NCI-H1417 (cell line): ENCODE results near the gene ASIC2.

Experiments used
- DNase-seq, 3 experiments: peaks; one replicate each; lab custom pipeline; 2025; lab: John Stamatoyannopoulos, UW

Gene ASIC2

DNA sequence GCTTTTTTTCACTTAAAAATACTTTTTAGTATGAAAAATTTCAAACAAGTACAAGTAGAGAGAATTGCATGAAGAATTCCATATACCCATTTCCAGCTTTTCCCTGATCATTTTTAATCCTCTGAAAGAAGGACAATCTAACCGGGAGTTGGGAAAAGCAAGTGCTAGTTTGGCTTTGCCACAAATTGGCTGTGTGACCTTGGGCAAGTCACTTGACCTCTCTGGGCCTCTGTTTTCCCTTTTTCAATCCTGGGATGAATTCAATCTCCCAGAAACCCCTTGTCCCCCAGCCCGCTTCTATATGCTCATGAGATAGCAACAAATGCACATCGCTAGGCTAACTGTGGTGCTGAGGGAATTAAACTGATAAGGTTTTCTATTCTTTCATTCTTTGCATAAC, 49.4 kb downstream of the ASIC2 start:
- no peak for DNase-seq

GRCh38 chr17:33242375-33243124, 50.5 kb downstream of the ASIC2 start:
- peak in 1 of 3 experiments; percentile 74 for DNase-seq

GRCh38 chr17:33241390-33241789, 51.7 kb downstream of the ASIC2 start:
- DNase-seq: no peak

- peak in 2 of 3 experiments; percentile 46 to 73 for DNase-seq
These were observed 52.7 kb downstream of the ASIC2 start for GRCh38 chr17:33240362-33240761.

DNA sequence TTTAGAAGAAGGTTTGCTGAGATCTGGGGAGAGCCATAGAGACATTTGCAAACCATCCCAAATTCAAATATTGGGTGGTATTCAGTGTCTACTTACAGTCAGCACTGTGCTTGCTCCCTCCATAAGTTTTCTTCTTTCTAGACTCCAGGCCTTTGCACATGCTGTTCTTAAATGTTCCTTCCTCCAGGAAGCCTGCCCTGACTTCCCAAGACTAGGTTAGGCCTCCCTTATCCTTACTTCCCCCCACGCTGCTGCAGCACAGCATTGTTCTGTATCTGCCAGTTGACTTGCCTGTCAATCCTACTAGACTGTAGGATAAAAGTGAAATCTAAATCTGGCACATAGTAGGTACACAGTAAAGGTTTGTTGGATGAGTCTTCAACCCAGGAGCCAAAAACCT, 53.4 kb downstream of the ASIC2 start:
- no peak for DNase-seq

DNA sequence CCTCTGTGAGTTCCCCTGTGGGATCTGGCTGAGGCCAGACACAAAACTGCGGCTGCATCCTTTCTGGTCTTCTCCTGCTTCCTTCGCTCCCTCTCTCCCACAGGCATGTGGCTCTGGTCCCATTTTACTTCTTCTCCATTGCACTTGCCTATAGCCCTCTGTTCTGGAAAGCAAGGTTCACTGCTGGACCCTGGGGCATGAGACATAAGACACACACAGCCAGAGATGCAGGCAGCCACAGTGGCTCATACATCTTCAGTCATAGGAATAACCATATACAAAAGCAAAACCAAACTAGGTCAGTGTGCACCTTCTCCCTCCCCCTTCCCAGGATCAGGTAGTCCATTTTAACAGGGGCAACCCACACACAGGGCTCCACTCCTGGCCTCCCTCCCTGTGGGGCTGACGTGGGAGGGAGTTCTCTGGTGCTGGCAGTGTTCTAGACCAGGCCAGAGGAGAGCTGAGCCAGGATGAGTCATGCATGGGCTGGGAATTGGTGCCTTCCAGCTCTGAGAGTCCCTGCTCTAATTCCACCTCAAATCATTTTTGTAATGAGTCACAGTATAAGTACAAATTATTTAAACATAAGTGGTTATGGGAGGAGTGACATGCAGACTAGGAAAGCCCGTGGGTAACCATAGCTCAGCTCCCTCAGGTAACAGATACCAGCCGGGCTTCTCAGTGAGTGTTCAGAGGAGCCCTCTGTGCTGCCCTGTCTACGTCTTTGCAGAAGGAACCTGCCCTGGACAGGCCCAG, 58.0 kb downstream of the ASIC2 start:
- no peak for DNase-seq

- DNase-seq: no peak
These were observed 58.9 kb downstream of the ASIC2 start for GRCh38 chr17:33234233-33234632.

DNA sequence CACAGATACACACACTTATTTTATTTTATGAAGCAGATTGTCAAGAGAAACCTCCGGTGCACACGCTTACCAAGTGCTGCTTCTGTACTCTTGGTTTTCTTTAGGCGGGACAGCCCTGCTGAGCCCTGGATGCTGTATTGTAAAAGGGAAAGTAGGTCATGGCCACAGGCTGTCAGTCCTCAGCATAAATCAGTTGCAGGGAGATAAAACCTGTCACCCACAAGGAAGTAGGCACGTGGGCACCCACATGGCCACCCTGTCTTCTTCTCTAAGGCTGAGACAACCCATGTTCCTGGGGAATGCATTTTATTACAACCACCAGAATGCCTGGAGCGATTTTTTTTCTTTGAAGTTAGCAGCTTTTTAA, 59.3 kb downstream of the ASIC2 start:
- DNase-seq: peak in 1 of 3 experiments; percentile 44

DNA sequence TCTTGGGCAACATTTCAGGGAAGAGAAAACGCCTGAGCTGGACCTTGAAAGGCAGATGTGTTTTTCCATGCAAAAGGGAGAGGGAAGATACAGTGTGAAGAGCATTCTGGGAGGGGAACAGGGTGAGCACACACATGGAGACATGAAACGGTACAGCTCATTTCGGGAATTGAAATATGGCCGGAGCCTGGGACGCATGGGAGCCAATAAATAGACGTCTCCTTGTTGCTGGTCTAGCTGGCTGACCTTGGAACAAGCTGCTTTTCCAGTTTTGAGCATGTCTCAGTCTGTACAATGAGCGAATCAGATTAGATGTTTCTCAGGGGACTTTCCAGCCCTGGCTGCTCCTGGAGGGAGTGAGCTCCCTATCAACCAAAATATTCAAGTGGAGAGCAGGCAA, 63.6 kb downstream of the ASIC2 start:
- no peak for DNase-seq

DNA sequence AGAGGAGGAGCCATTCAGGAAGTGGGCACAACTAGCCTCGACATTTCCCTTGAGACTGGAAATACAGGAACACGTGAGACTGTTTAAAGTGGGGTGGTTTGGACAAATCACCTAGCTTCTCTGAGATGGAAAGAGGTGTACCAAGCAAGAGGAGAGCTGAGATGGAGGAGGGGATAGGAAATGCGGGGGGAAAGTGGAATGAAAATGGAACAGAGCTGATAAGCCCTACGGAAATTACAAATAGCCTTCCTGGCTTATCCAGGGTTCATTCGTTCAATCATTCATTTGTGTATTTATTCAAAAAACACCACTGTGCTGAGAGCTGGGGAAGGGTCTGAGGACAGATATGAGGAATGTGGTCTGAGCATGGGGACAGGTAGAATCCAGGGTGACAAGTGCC, 64.1 kb downstream of the ASIC2 start:
- no peak for DNase-seq

GRCh38 chr17:33228548-33228947, 64.5 kb downstream of the ASIC2 start:
- no peak for DNase-seq

DNA sequence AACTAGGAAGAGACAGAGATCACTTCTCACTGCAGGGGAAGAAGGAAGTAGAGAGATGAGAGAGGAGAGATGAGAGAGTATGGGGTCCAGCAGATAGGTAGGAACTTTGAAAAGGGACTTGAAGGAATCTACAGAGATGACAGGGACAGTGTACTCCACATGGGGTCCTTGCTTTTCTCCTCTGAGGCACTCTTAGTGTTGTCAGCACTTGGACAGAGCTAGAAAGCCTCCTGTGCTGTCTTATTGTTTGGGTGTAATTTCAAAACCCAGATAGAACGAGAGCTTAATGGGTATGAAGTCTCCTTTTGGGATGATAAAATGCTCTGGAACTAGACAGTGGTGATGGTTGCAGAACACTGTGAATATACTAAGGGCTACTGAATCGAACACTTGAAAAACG, 65.2 kb downstream of the ASIC2 start:
- no peak for DNase-seq

DNA sequence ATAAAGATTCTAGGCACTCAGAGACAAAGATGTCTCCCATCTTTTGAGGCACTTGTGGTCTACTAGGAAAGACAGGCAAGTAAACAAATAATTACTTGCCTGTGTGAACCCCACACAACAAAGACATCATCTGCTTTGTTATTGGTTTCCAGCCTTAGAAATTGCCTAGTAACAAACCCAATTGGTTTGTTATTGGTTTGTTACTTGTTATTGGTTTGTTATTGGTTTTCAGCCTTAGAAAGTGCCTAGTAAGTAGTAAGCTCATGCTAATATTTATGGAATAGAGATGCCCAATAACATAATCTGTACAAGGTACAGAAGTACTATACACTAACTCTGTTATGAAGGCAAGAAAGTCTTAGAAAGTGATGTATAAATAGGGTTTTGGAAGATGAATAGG, 67.1 kb downstream of the ASIC2 start:
- DNase-seq: no peak

DNA sequence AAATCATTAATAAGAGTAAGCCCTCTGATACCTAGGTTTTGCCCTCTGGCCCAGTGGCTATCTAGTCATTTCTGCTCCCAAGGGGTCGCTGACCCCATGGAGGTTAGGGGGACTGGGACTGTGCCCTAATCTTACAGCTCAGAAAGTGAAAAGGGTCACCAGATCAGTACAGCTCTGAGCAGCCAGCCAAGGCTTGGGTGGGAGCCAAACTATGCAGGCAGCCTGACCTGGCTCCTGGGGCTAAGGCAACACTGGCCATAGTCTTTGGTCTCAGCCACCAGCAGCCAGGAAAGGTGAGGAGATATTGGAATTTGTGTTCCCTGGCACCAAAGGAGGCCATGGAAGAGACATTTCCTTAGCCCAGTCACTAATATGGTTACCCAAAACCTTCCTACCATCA, 67.6 kb downstream of the ASIC2 start:
- no peak for DNase-seq

DNA sequence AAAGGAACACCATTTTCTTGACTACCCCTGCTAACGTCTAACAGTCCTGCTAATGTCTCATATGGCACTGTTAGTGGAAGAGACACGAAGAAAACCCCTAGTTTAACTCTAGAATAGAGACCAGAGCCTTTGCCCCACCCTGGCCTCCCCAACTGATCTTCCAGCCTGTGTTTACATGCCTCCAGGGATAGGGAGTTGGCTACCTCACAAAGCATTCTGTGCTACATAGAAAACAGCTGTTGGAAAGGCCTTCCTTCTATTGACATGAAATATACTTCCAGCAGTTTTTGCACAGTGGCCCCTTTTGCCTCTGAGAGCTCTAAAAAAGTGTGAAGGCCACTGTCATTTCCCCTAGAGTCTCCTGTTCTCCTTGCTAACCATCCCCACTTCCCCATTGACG, 73.1 kb downstream of the ASIC2 start:
- DNase-seq: no peak

- no peak for DNase-seq
These were observed 74.1 kb downstream of the ASIC2 start for GRCh38 chr17:33218698-33219601.

DNA sequence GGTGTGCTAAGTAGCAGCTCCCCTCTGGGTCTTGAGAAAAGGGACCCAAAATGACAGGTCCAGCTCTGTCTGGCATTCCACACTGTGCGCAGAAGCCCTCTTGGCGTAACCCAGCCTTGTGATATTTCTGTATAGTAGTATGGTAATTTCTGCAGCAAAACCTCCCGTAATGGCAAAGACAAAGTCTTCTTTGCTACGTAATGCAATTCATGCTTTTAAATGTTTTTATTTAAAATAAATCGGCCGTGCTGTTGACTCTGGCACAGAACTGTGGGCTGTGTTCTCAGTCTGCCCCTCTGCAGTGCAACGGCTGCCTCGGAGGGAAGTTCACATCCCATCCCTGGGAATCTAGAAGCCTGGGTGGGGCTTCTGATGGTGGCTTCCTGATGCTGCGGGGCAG, 75.2 kb downstream of the ASIC2 start:
- no peak for DNase-seq

- DNase-seq: no peak
These were observed 78.1 kb downstream of the ASIC2 start for GRCh38 chr17:33214996-33215395.

- DNase-seq: no peak
These were observed 82.8 kb downstream of the ASIC2 start for GRCh38 chr17:33210285-33210684.

DNA sequence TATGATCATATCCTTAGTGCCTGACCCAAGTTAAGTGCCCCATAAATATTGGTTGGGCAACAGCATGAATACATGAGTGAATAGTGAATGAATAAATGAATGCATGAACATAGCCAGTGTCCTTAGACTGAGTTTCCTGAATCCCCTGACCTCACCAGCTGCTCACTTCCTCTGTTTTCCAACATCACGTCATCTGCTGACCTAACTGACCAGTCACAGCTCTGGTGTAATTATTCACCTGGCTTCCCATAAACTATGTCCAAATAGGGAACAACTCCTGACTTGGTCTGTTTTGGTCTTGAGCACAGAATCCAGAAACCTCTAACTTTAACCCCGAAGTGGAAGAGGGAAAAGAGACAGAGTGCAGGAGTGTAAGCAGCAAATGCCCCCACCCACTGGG, 83.4 kb downstream of the ASIC2 start:
- DNase-seq: no peak

DNA sequence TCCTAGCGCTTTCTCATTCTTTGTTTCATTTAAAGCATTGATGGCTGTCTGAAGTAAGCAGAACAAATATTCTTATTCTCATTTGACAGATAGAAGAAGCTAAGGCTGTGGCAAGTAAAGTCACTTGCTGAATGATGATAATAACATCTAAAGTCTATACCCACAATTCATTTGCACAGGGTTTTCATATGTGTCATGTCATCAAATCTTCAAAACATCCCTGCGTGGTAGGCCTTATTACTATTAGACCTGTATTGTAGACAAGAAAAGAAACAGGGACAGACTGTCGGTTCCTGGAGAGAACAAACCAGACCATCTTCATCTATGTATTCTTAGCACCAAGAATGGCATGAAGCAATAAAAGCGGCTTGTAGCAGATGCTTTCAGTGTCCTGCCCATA, 85.9 kb downstream of the ASIC2 start:
- DNase-seq: no peak

DNA sequence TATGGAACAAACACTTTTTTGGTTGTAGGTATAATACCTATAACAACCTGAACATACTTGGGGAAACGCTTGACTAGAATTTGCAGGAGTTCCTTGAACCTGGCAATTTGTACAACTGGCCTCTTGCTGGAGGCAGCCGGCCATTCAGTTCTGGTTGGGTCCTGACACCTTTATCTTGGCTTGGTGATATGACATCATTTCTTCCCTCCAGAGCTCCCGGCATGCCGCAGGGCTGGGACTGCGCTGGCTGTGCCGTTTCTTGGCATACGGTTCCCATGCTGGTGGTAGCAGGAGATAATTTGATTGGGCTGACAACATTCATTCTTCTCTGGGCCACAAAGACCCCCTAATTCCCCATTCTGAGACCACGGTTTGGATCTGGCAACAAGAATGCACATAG, 87.5 kb downstream of the ASIC2 start:
- no peak for DNase-seq

DNA sequence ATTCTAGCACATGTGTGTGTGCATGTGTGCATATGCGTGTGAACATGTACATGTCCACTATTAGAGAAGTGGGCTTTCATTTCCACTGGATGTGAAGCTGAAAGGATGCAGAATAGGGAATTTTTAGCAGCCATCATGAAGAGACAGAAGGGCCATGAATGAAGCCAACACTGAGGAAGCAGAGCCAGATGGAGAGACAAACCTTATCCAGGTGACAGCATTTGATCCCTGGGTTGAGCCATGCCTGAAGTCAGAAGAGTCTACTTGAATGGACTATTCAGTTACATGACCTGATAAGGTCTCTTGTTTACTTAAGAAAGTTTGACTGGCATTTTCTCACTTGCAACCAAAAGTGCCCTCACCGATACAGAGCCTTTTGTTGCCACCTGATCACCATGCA, 88.4 kb downstream of the ASIC2 start:
- no peak for DNase-seq
